ENCODE results near the gene KRT17.

The KRT17 gene

GRCh38 chr17:41648411-41649195, 24.2 kb upstream of the KRT17 start:
- Histone ChIP-seq H2BK12ac (ENCODE audit: low read length) (peak overlapping the region; percentile 93), H3K27me3 (ENCODE audit: control insufficient read depth in 3 of 3, insufficient read depth in 3 of 3, low read depth in 1 of 3, low read length in 3 of 3) (peaks cover 0 to 2% (median 0%) of the 10 kb centered on the region in 3 experiments), H3K9ac (ENCODE audit: low read depth, low read length, poor library complexity) (peak overlapping the region; percentile 75), H3K27ac (replicated peaks; ENCODE audit: low read length) (no peak overlapping the region), H2AK5ac (ENCODE audit: low read depth, low read length) (peak overlapping the region; percentile 8), H3K4me2 (ENCODE audit: insufficient read depth, low read length, poor library complexity, severe bottlenecking) (peak overlapping the region; percentile 71), H4K91ac (ENCODE audit: low read depth, low read length, poor library complexity) (no peak overlapping the region), H3K4ac (ENCODE audit: low read length) (no peak overlapping the region), H4K8ac (ENCODE audit: low read depth, low read length) (no peak overlapping the region), H3K9me3 (replicated peaks in 1 of 2; ENCODE audit: control insufficient read depth in 2 of 2, insufficient read depth in 1 of 2, low read depth in 1 of 2, low read length in 2 of 2) (peaks cover 0 to 3% of the 10 kb centered on the region in 2 donors), H3K36me3 (replicated peaks in 1 of 2; ENCODE audit: control insufficient read depth in 2 of 2, insufficient read depth in 2 of 2, low read length in 2 of 2) (no peaks in the 10 kb centered on the region), H2AFZ (ENCODE audit: low read length) (peak overlapping the region; percentile 88), H2BK15ac (ENCODE audit: low read length) (peak overlapping the region; percentile 70), H3K14ac (ENCODE audit: low read length) (no peak overlapping the region), H2BK120ac (ENCODE audit: low read depth, low read length) (peak overlapping the region; percentile 77), H3K23ac (ENCODE audit: low read depth, low read length, poor library complexity) (peak overlapping the region; percentile 50), H3K4me3 (ENCODE audit: low read length in 2 of 2) (peak overlapping the region in 1 of 2 donors; percentile 72), H3K18ac (ENCODE audit: low read length) (peak overlapping the region; percentile 92), H3K79me1 (ENCODE audit: low read depth, low read length) (no peaks in the 10 kb centered on the region), H2BK5ac (ENCODE audit: low read length) (peak overlapping the region; percentile 19), H3K4me1 (ENCODE audit: control insufficient read depth in 2 of 2, insufficient read depth in 1 of 2, low read depth in 1 of 2, low read length in 2 of 2) (peaks cover 3 to 6% of the 10 kb centered on the region in 2 donors)
- no CpG with 5 or more reads among the region's 39 CpGs for WGBS, 2 donors (ENCODE audit: extremely low coverage in 2 of 2, insufficient read length in 2 of 2, insufficient replicate concordance in 1 of 2)
- DNase-seq (ENCODE audit: low spot score) = peak; percentile 81

- H3K14ac ChIP-seq (ENCODE audit: low read length) = no peak overlapping the region
- peak overlapping the region in 1 of 2 donors; percentile 28 for H3K4me3 ChIP-seq (ENCODE audit: low read length in 2 of 2)
Observed at GRCh38 chr17:41647940-41648410, 23.6 kb upstream of the KRT17 start.

GRCh38 chr17:41647038-41647813, 22.9 kb upstream of the KRT17 start:
- peak overlapping the region; percentile 36 for H3K18ac ChIP-seq (ENCODE audit: low read length)
- no peak overlapping the region for H3K4me3 ChIP-seq (ENCODE audit: low read length in 2 of 2)
- H3K36me3 ChIP-seq (replicated peaks in 1 of 2; ENCODE audit: control insufficient read depth in 2 of 2, insufficient read depth in 2 of 2, low read length in 2 of 2) = no peaks in the 10 kb centered on the region
- peak overlapping the region; percentile 2 for H2BK15ac ChIP-seq (ENCODE audit: low read length)
- H3K4me1 ChIP-seq (ENCODE audit: control insufficient read depth in 2 of 2, insufficient read depth in 1 of 2, low read depth in 1 of 2, low read length in 2 of 2) = peaks cover 3 to 6% of the 10 kb centered on the region in 2 donors
- no peak overlapping the region for H3K14ac ChIP-seq (ENCODE audit: low read length)
- peak overlapping the region; percentile 17 for H2AK5ac ChIP-seq (ENCODE audit: low read depth, low read length)
- no peak overlapping the region for H3K4me2 ChIP-seq (ENCODE audit: insufficient read depth, low read length, poor library complexity, severe bottlenecking)
- peak overlapping the region; percentile 53 for H2BK12ac ChIP-seq (ENCODE audit: low read length)
- H3K4ac ChIP-seq (ENCODE audit: low read length) = no peak overlapping the region
- peaks cover 0 to 3% of the 10 kb centered on the region in 2 donors for H3K9me3 ChIP-seq (replicated peaks in 1 of 2; ENCODE audit: control insufficient read depth in 2 of 2, insufficient read depth in 1 of 2, low read depth in 1 of 2, low read length in 2 of 2)
- H3K9ac ChIP-seq (ENCODE audit: low read depth, low read length, poor library complexity) = no peak overlapping the region
- WGBS, 2 donors (ENCODE audit: extremely low coverage in 2 of 2, insufficient read length in 2 of 2, insufficient replicate concordance in 1 of 2) = no CpG with 5 or more reads among the region's 15 CpGs
- H2BK5ac ChIP-seq (ENCODE audit: low read length) = peak overlapping the region; percentile 7
- no peak overlapping the region for H4K8ac ChIP-seq (ENCODE audit: low read depth, low read length)
- peak overlapping the region; percentile 88 for H2AFZ ChIP-seq (ENCODE audit: low read length)
- H4K91ac ChIP-seq (ENCODE audit: low read depth, low read length, poor library complexity) = no peak overlapping the region
- peaks cover 0 to 2% (median 0%) of the 10 kb centered on the region in 3 experiments for H3K27me3 ChIP-seq (ENCODE audit: control insufficient read depth in 3 of 3, insufficient read depth in 3 of 3, low read depth in 1 of 3, low read length in 3 of 3)
- no peak for DNase-seq (ENCODE audit: low spot score)
- H2BK120ac ChIP-seq (ENCODE audit: low read depth, low read length) = no peak overlapping the region
- H3K27ac ChIP-seq (replicated peaks; ENCODE audit: low read length) = no peak overlapping the region
- H3K23ac ChIP-seq (ENCODE audit: low read depth, low read length, poor library complexity) = no peak overlapping the region
- no peaks in the 10 kb centered on the region for H3K79me1 ChIP-seq (ENCODE audit: low read depth, low read length)

More at GRCh38 chr17:41647940-41648410, 23.6 kb upstream of the KRT17 start:
- peak overlapping the region; percentile 92 for H3K18ac ChIP-seq (ENCODE audit: low read length)
- peak overlapping the region; percentile 71 for H3K4me2 ChIP-seq (ENCODE audit: insufficient read depth, low read length, poor library complexity, severe bottlenecking)
- peaks cover 0 to 2% (median 0%) of the 10 kb centered on the region in 3 experiments for H3K27me3 ChIP-seq (ENCODE audit: control insufficient read depth in 3 of 3, insufficient read depth in 3 of 3, low read depth in 1 of 3, low read length in 3 of 3)
- H2BK5ac ChIP-seq (ENCODE audit: low read length) = peak overlapping the region; percentile 19
- DNase-seq (ENCODE audit: low spot score) = peak; percentile 87
- H3K79me1 ChIP-seq (ENCODE audit: low read depth, low read length) = no peaks in the 10 kb centered on the region
- H3K4ac ChIP-seq (ENCODE audit: low read length) = no peak overlapping the region
- peak overlapping the region; percentile 70 for H2BK15ac ChIP-seq (ENCODE audit: low read length)
- H3K23ac ChIP-seq (ENCODE audit: low read depth, low read length, poor library complexity) = peak overlapping the region; percentile 36
- H3K27ac ChIP-seq (replicated peaks; ENCODE audit: low read length) = no peak overlapping the region
- H2BK120ac ChIP-seq (ENCODE audit: low read depth, low read length) = peak overlapping the region; percentile 77
- peak overlapping the region; percentile 86 for H3K9ac ChIP-seq (ENCODE audit: low read depth, low read length, poor library complexity)
- no peaks in the 10 kb centered on the region for H3K36me3 ChIP-seq (replicated peaks in 1 of 2; ENCODE audit: control insufficient read depth in 2 of 2, insufficient read depth in 2 of 2, low read length in 2 of 2)
- H4K8ac ChIP-seq (ENCODE audit: low read depth, low read length) = no peak overlapping the region
- no CpG with 5 or more reads among the region's 22 CpGs for WGBS, 2 donors (ENCODE audit: extremely low coverage in 2 of 2, insufficient read length in 2 of 2, insufficient replicate concordance in 1 of 2)
- H4K91ac ChIP-seq (ENCODE audit: low read depth, low read length, poor library complexity) = no peak overlapping the region
- H3K4me1 ChIP-seq (ENCODE audit: control insufficient read depth in 2 of 2, insufficient read depth in 1 of 2, low read depth in 1 of 2, low read length in 2 of 2) = peaks cover 3 to 6% of the 10 kb centered on the region in 2 donors
- peak overlapping the region; percentile 88 for H2AFZ ChIP-seq (ENCODE audit: low read length)
- H2AK5ac ChIP-seq (ENCODE audit: low read depth, low read length) = peak overlapping the region; percentile 8
- H3K9me3 ChIP-seq (replicated peaks in 1 of 2; ENCODE audit: control insufficient read depth in 2 of 2, insufficient read depth in 1 of 2, low read depth in 1 of 2, low read length in 2 of 2) = peaks cover 0 to 3% of the 10 kb centered on the region in 2 donors
- peak overlapping the region; percentile 93 for H2BK12ac ChIP-seq (ENCODE audit: low read length)
